OCI-LY3 (cell line): Measurements from ENCODE around the gene LILRB2.

Experiments
- CTCF ChIP-seq: fragments of 200-600, 300-600 bp; sonication (generic); IDR thresholded peaks from 2 replicates; pipeline ENCODE4 v1.5.1; 2014; ENCODE audit warnings: antibody characterized with exemption, low read length, low read depth
- EZH2phosphoT487 ChIP-seq: fragments of 200-600 bp; shearing (Covaris generic); IDR thresholded peaks from 2 replicates; pipeline ENCODE4 v1.6.1; 2018; ENCODE audit warnings: antibody characterized with exemption, mixed run types, low read depth

- no peak for TF ChIP-seq CTCF
- no peak for TF ChIP-seq EZH2phosphoT487
These were observed 13.6 kb upstream of the LILRB2 start for GRCh38 chr19:54294539-54294938.
